GM21786 (cell line): ENCODE measurements around the gene PLD6.
"Not testable (repeated sequence)": the region's sequence is repeated elsewhere in the genome, so short reads cannot be mapped to it uniquely, and the experiment has no call there.

Source experiments
- ATAC-seq: cut with Tn5 transposase; IDR thresholded peaks from one replicate; pipeline ENCODE4 v1.9.1; 2021; ENCODE audit not compliant: unreplicated experiment

Gene PLD6

DNA sequence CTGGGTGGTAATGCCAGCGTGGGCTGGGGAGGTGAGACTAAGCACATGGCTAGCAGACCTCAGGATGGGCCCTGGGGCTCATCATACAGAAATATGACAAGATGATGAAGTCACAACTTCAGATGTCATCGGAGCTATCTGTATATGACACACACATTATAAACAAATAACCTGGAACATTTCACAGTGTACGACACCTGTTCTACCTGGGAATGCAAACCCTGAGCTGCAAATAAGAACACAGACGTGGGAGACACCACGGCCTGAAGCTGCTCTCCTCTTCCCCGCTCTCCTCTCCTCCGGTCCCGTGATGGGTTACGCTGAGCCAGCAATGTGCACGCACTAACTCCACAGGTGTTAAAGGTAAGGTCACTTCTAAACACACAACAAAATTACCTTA is 4.9 kb downstream of the PLD6 start:
- ATAC-seq: no peak

DNA sequence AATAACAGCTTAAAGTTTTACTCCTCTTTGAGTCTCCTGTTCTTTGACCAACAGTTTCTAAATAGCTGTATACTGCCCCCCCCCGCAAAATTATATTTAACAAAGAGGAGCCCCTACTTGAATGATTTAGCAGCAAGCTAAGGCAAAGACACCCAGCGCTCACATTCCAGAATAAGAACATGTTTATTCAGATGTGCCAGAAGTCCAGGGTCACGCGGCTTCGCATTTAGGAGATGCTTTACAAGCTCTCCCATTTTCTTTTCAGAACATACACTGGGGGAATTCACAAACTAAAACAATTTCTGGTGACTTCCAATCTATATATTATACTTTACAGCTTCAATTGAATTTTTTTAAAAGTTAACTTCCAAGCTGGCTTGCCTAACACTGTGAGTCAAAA is 5.3 kb downstream of the PLD6 start:
- no peak for ATAC-seq

DNA sequence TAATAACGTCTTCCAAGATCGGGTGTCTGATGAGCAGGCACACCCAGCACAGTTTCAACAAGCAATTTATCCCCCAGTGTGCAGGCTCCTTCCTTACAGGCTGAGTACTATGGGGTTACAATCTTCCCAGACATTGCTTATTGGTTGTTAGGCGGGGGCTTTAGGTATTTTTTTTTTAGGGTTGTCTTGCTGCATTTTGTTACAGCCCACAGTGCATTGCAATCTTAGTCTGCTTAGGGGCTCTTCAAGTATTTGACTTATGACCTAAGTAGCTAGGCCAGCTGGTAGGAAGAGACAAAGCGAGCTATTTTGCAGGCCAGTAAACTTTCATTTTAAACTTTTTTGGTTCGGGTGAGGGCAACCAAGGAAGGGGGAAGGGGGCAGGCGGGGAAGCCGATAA is 5.8 kb downstream of the PLD6 start:
- no peak for ATAC-seq

DNA sequence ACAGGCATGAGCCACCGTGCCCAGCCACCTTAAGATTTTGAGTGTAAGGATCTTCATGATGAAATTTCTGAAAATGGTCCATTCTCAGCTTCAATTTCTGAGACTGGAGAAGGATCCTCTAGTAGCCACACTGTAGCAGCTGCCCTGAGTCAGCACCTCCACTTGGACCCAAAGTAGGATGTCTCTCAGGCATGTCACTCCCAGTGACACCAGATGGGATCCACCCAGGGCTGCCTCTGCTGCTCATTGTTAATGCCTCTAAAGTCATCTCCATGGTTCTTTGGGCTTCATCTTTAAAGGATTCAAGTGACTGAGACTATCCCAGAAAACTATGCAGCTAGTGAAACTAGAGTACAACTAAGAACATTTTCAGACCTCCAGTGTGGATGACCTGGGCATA is 7.9 kb downstream of the PLD6 start:
- no peak for ATAC-seq

DNA sequence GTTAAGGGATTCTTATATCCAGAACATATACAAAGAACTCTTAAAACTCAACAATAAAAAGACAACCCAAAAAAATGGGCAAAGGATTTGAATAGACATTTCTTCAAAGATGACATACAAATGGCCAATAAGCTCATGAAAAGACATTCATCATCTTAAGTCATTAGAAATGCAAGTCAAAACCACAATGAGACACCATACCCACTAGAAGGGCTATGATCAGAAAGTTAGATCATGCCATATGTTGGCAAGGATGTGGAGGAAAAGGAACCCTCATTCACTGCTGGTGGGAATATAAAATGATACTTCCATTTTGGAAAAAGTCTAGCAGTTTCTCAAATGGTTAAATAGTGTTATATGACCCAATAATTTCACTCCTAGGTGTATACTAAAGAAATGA is 9.4 kb downstream of the PLD6 start:
- ATAC-seq: no peak

DNA sequence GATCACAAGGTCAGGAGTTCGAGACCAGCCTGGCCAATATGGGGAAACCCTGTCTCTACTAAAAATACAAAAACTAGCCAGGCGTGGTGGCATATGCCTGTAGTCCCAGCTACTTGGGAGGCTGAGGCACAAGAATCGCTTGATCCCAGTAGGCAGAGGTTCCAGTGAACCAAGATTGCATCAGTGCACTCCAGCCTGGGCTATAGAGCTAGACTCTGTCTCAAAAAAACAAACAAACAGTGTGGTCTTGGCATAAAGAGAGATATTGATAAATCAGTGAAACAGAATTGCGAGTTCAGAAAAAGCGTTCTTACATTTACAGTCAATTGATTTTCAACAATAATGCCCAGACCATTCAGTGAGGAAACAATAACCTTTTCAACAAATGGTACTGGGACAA is 10.7 kb downstream of the PLD6 start:
- ATAC-seq: not testable (repeated sequence)

DNA sequence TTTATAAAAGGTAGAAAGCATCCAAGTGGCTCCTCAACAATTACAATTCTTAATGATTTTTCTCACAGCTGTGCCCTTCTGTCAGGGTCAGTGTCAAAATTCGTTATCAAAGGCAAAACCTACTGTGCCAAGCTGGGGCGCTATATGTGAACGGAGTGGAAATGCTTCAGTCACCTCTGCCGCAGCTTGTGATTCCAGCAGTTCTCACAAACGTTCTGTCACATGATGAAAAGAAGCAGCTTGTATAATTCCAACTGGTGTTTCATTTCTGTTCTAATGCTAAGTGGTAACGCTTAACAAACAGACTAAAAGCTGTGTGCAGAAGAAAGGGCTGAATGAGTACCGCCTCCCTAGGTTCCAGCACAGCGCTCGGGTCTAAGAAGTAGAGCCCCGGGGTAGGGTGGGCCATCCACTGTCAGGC is 14.2 kb downstream of the PLD6 start:
- ATAC-seq: no peak

DNA sequence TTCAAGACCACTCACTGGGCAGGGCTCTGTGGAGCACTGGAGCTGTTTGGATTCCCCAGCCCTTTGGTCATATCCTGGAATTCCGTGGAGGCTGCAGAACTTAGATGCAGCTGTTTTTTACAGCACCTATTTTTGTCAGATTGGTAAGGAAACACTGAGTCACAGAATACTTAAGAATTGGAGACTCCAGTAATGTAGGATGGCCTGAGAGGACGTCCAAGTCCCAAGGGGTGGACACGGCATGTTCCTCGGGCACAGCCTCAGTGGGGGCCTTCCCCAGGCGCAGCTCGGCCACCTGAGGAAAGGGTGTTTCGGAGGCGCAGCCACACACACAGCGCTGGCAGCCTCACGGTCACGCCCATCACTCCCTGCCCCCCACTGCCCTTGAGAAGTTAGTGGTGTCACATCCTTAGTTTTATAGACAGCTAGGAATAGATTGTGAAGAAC is 14.8 kb downstream of the PLD6 start:
- no peak for ATAC-seq

DNA sequence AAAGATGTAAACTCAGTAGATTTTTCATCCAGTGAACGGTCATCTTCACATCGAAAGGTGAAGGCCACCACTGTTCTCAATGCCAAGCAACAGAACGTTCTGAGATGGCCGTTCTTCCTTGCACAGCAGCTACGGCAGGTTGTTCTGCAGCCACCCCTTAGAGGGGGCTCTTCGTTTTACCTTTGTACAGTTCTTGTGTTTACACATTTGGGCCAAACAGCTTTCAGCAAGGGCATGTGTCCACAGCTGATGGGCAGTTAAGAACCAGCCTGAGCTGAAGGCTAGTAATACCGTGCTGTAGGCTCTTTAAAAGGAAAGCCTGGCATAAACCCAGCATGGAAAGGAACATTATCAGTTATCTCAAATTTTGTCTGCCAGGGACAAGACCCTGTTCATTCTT is 15.9 kb downstream of the PLD6 start:
- no peak for ATAC-seq

DNA sequence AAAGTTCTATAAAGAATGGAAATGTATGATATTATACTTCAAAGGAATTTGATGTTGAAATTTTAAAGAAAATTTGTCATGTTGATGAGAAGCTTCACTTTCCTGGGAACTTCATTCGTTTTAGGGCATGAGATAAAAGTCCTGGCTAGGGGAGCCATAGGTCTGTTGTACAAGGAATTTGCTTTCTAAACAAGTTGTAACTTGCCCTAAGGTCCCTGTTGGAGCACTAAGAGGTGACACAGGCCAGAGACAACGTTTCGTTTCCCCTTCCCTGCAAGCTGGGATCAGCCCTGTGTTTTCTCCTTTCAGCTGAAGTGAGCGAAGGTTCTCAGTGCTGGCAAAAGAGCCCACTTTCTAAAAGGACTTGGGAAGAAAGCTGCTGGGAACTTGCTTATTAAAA is 16.6 kb downstream of the PLD6 start:
- ATAC-seq: no peak

DNA sequence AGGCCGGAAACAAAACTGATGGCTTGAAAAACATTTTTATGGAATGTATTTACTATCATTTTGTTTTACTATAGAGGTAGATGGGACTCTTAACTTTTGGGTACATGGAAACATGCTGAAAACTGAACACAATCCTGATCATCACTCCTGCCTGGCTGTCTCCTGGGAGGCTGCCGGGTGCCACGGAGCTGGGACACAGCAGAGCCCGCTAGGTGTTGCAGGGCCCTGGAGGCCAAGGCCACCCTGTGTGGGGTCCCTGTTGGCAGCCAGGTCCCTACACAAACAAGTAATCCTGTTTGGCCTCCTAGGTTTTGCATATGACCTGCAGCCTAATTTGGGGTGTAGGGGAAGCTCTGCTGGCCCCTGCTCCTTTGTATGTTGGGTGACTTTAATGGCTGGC is 17.5 kb downstream of the PLD6 start:
- no peak for ATAC-seq

DNA sequence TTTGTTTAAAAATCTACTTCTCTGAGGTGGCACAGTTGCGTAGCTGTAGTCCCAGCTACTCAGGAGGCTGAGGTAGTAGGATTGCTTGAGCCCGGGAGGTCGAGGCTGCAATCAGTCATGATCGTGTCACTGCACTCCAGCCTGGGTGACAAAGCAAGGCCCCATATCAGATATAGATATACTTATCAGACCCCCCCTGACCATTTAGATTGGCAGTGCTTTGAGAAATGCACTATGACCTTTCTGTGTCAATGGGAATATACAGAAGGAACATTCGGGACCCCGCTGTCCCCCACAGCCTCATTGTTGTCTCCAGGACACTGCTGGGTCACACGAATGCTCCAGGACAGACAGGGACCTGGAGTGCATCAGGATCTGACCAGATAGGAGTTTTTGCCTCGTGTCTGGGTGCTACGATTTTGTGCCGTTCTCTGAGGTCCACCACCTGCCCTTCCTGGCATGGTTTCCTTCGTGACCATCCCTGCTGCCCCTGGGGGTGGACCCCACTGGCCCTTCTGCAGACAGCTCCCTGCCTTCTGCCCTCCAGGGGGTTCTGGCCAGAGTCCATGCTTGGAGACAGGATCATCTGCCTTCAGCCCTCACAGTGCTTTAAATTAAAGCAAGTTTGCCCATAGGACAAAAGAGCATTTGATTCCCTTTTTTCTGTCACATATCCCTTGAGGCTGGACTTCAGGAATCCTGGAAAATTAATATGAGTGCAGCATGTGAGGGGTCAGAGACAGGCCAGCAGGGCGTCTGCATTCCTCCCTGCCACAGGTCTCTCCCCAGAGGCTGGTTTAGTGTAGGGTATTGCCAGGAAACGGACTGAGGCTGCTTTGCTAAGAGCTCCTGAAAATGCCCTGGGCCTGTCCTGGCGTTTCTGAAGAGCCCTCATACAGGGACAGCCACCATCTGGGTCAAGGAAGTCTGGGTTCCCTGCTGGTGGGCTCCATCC is 19.3 kb downstream of the PLD6 start:
- no peak for ATAC-seq

DNA sequence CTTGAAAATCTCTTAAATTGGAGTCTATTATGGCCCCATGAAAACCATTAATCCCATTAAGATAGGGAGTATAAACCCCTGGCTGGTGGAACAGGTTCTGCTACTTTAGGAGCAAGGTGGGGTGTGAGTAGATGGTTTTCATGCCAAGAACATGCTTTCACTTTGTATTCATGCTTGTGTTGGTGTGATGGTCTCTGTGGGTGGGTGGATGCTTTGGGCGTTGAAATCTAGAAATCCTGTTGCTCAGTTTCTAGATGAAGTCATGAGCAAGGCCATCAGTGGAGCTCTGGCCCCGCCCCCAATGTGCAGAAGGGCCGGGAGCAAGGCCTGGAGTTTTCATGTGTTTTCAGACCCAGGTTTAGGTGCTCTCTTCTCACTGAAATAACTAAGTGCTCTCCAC is 20.1 kb downstream of the PLD6 start:
- no peak for ATAC-seq

DNA sequence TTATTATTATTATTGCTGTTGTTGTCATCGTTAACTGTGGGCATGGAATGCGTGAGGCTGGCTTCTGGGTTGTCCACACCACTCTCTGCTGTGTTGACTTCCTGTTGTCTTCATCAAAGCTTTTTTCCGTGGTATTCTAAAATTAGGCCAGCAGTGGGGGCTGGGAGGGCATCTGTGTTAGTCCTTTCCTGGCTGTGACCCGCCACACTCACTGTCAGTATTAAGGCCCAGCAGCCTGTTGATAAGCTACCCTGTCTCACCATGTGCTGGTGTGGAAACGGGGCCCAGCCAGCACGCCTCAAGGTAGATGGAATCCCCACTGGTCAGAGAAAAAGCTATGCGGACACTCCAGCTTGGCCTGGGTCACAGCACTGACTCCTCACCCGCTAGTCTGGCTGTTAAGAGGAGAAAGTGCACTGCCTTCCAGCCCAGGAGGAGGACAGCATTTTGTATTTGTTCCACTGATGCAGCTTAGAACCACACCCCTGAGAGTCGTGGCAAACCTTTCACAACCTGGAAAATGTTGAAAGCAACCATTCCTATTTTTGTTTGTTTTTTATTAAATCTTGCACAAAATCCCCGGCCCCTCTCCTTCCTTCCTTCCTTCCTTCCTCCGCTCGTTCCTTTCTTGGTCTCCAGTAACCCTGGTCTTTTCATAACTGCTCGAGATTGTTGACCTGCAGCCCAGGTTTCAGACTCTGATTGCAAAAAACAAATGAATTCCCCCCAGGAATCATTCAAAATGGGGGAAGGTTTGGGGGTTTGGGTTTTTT is 21.0 kb downstream of the PLD6 start:
- ATAC-seq: not testable (repeated sequence)

DNA sequence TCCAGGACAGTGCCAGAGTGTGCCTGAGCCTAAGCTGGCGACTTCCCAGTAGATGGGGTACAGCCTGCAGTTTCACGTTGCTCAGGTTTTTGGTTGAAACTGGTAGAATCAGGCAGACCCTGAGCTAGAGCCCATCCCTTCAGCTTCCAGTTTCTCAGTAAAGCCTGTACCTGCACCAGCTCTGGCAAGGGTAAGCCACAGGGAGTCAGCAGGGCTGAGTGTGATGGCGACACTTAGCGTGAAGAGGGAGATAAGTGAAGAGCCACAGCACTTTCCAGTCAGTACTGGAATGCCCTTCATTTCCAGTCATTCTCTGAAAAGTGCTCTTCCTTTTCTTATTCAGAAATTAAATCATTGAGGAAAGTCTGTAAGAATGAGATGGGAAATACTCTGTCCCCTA is 22.4 kb downstream of the PLD6 start:
- ATAC-seq: no peak

DNA sequence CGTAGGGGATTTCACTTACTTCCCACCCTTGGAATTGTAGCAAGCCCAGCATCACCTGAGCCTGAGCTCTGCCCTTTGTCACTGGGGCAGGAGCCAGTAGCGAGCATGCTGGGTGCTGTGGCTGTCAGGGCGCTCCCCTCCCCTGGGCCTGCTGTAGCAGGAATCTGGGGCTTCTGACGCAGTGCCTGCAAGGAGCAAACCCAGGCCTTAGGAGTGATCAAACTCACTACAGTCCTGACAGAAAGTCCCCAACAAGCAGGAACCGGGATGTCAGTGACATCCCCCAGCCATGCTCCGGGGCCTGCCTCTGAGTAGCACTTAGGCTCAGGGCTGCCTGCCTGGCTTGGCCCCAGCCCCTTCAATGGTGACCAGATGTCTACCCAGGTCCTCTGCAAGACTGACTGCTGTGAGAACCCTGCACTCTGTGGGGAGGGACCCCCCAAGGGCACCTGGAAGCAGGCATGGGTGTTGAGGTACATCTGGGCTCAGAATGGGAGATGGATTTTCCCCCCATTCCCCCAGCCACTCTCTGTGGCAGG is 23.5 kb downstream of the PLD6 start:
- no peak for ATAC-seq

DNA sequence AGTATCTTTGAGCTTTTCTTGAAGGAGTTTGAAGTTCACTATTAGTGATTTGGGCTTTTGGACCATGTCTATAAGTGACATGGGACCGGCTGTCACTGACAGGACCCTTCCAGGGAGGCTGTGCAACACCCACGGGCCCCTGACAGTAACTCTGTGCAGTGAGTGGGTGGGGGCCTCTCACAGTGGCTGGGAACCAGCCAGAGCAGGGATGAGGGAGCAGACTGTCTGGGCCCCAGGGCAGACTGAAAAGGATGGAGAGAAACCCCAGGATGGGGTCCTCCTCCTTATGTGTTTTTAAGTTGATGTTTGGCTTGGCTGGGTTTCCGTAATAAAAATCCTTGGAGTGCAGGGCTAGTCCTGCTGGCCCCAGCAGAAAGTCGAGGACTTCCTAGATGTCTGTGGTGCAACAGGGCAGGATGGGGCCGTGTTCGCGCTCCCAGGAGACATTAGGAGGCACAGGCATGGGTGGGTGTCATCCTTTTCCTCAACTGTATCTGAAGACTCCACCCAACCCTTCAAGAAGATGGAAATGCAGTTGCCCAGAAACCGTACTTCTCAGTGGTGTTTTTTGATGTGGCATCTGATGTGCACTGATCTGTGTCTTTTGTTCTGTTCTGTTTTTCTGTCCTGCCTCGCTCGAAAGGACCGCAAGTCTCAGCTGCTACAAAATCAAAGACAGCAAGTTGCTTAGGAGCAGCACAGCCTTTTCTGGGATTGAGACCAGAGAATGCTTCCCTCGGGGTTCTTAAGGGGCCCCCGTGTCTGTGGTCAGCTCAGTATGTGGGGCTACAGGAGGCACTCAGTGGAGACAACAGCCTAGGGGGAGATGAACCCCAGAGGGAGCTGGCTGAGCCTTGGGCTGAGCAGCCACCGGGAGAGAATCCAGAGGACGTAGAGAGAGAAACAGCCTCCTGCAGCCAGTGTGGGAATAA is 24.2 kb downstream of the PLD6 start:
- no peak for ATAC-seq

DNA sequence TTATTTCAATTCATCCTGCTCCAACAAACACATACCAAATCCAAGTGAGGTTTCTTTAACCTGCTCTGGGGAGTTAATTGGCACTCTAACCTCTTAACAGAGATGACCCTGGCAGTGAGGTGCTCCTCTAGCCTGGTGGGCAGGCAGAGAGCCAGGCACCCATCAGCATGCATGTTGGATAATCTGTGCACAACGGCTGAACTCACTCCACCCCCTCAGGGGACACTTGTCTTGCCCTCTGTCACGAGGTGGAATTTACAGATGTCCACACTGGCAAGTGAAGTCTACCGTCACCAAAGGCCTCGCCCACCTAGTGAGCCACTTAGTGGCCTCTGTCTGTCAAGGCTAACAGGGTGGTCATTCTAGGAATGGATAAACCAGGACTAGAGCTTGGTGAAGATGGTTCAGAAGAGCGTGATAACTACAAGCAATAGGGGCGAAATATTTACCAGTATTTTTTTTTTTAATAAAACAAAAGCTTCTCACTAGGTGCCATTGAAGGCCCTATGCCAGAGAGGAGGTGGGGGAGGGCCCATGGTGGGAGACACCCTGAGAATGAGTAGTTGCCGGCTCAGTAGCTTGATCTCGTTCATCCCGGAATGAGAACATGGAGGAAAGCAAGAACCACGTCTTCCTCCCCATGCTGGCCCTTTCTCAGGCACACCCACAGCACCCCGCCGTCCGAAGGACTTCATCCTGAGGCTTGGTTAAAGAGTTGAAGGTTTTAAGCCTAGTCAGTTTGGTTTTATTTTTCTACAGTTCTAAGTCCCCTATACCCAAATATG is 25.2 kb downstream of the PLD6 start:
- ATAC-seq: no peak

DNA sequence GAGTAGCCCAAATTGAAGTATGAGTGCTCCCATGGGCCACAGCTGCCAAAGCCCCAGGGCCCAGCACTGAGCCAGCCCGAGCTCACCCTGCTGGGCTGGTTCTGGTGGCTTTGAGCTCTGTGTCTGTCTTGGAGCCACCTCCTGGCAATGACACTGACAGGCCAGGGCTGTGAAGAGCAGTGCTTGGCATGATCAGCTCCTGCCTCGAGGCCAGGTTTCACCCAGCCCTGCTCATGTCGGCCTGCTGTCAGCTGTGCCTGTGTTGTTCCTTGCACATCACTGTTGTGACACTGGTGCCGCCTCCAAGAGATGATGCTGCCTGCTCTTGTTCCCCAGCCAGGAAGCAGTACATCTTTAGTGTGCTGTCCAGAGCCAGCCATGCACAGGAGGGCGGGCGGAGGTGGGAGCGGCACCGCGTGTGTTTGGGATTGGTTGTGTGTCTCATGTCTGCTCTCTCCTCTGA is 26.0 kb downstream of the PLD6 start:
- ATAC-seq: no peak

DNA sequence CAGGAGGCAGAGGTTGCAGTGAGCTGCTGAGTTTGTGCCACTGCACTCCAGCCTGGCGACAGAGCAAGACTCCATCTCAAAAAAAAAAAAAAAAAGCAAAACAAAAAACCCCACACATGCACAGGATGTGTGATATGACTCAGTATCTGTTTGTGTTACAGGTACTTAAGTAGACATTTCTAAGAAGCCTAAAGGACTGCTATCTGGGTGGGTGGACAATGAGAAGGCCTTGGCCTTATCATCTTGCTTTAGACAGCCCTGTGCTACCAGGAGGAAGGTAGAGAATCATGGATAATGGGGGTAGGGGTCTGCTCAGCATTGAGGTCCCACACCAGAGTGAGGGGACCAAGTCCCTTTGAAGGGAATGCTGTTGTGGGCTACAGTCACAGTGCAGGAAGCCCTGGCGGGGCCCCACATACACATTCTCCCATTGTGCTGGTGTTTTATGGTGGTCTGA is 26.7 kb downstream of the PLD6 start:
- peak; percentile 38 for ATAC-seq
